ENCODE measurements around the gene ADORA2B. TPM values are rescaled to one million over a fixed set of nuclear protein-coding genes. Genes with fewer than 3 reads are reported as not detected.

ADORA2B gene
- total RNA-seq, 1 experiment from 2014 or later = 1.5 TPM

DNA sequence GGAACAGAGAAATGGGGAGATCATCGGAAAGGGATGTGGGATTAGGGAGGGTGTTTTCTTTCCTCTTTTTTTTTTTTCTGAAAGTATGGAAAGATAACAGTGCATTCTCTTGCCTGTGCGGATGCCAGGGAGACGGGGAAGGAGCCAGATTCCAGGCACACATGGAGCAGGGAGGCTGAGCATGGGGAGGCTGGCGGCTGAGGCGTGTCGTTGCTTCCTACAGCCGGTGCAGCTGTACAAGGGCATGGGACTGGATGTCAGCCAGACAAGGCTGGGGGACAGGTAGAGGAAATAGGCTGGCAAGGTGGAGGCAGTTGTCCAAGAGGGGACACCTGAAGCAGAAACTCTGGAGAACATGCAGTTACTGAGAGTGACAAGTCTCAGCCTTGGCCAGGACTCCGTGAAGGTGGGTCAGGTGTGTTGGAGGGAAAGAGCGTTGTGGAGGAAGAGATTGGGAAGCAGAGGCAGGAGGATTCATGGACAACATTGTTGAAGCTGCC, 16.6 kb upstream of the ADORA2B start:
- Histone ChIP-seq H3K36me3 (ENCODE audit: control insufficient read depth, insufficient read depth, low read length) (no peaks in the 10 kb centered on the region), H3K4me3 (ENCODE audit: low read depth, low read length) (no peak overlapping the region), H3K9me3 (no peaks in the 10 kb centered on the region), H3K27me3 (replicated peaks; ENCODE audit: control insufficient read depth, insufficient read depth, low read length) (no peaks in the 10 kb centered on the region), H3K4me1 (no peaks in the 10 kb centered on the region)
- Mint-ChIP-seq H3K36me3 (ENCODE audit: insufficient read depth, unreplicated experiment) (no peaks in the 10 kb centered on the region), H3K9me3 (ENCODE audit: unreplicated experiment) (no peaks in the 10 kb centered on the region), H3K27me3 (ENCODE audit: insufficient read depth, unreplicated experiment) (peaks cover 2% of the 10 kb centered on the region), H3K4me1 (ENCODE audit: low read depth, unreplicated experiment) (no peaks in the 10 kb centered on the region), H3K4me3 (ENCODE audit: unreplicated experiment) (no peak overlapping the region), H3K27ac (ENCODE audit: unreplicated experiment) (no peak overlapping the region)
- intact Hi-C loops (cut with micrococcal nuclease; ENCODE audit: unreplicated experiment) = no loop called here
- BruUV-seq (replicated peaks) = no TSS peak
- ChIA-PET POLR2A (no interaction called here), CTCF (no interaction called here)
- DNase-seq = no peak
- TF ChIP-seq, protein P1, sequence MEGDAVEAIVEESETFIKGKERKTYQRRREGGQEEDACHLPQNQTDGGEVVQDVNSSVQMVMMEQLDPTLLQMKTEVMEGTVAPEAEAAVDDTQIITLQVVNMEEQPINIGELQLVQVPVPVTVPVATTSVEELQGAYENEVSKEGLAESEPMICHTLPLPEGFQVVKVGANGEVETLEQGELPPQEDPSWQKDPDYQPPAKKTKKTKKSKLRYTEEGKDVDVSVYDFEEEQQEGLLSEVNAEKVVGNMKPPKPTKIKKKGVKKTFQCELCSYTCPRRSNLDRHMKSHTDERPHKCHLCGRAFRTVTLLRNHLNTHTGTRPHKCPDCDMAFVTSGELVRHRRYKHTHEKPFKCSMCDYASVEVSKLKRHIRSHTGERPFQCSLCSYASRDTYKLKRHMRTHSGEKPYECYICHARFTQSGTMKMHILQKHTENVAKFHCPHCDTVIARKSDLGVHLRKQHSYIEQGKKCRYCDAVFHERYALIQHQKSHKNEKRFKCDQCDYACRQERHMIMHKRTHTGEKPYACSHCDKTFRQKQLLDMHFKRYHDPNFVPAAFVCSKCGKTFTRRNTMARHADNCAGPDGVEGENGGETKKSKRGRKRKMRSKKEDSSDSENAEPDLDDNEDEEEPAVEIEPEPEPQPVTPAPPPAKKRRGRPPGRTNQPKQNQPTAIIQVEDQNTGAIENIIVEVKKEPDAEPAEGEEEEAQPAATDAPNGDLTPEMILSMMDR (IDR thresholded peaks at IDR 0.05; ENCODE audit: insufficient read depth in 1 of 2, low read depth in 1 of 2, low read length in 1 of 2, severe bottlenecking in 1 of 2, unreplicated experiment in 1 of 2) = no peak

DNA sequence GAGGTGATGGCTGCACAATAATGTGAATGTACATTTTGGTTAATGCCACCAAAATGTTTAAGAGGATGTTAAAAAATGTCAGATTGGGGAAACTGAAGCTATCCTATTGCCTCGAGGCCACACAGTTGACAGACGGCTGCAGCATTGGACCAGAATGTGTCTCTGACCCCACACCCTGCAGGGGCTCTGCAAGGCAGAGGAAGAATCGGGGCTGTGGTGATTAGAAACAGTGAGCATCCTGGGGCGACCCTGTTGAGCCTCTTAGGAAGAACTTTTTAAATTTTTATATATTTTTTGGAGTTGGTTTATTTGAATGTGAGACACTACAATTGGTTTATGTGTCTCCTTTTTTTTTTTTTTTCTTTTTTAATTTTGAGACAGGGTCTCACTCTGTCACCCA, 15.0 kb upstream of the ADORA2B start:
- H3K4me1 Mint-ChIP-seq (ENCODE audit: low read depth, unreplicated experiment) = no peaks in the 10 kb centered on the region
- Histone ChIP-seq H3K36me3 (ENCODE audit: control insufficient read depth, insufficient read depth, low read length) (no peaks in the 10 kb centered on the region), H3K4me1 (no peaks in the 10 kb centered on the region), H3K27me3 (replicated peaks; ENCODE audit: control insufficient read depth, insufficient read depth, low read length) (no peaks in the 10 kb centered on the region), H3K4me3 (ENCODE audit: low read depth, low read length) (no peak overlapping the region), H3K9me3 (no peaks in the 10 kb centered on the region)
- no peaks in the 10 kb centered on the region for H3K9me3 Mint-ChIP-seq (ENCODE audit: unreplicated experiment)
- H3K27me3 Mint-ChIP-seq (ENCODE audit: insufficient read depth, unreplicated experiment) = peaks cover 2% of the 10 kb centered on the region
- intact Hi-C loops (cut with micrococcal nuclease; ENCODE audit: unreplicated experiment) = no loop called here
- no TSS peak for BruUV-seq (replicated peaks)
- TF ChIP-seq, protein P1 (IDR thresholded peaks at IDR 0.05; ENCODE audit: insufficient read depth in 1 of 2, low read depth in 1 of 2, low read length in 1 of 2, severe bottlenecking in 1 of 2, unreplicated experiment in 1 of 2) = no peak
- no peak overlapping the region for H3K27ac Mint-ChIP-seq (ENCODE audit: unreplicated experiment)
- no peaks in the 10 kb centered on the region for H3K36me3 Mint-ChIP-seq (ENCODE audit: insufficient read depth, unreplicated experiment)
- POLR2A ChIA-PET = no interaction called here
- no peak overlapping the region for H3K4me3 Mint-ChIP-seq (ENCODE audit: unreplicated experiment)
- no peak for DNase-seq
- CTCF ChIA-PET = no interaction called here

DNA sequence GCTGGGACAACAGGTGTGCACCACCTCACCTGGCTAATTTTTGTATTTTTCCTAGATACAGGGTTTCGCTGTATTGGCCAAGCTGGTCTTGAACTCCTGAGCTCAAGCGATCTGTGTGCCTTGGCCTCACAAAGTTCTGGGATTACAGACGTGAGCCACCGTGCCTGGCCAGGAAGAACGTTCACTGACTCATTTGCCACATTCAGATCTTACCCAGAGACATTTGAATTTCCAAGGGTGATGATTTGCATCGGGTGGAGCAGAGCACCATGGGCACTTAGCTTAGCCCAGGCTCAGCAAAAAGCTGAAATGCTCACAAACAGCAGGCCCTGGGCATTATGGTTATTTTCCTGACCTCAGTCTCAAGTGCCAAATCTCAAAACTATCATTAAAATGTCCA, 14.5 kb upstream of the ADORA2B start:
- POLR2A ChIA-PET = no interaction called here
- H3K27me3 ChIP-seq (replicated peaks; ENCODE audit: control insufficient read depth, insufficient read depth, low read length) = no peaks in the 10 kb centered on the region

More for the DNA sequence above, 14.5 kb upstream of the ADORA2B start:
- no peak for DNase-seq
- Histone ChIP-seq H3K9me3 (no peaks in the 10 kb centered on the region), H3K4me3 (ENCODE audit: low read depth, low read length) (no peak overlapping the region), H3K4me1 (no peaks in the 10 kb centered on the region), H3K36me3 (ENCODE audit: control insufficient read depth, insufficient read depth, low read length) (no peaks in the 10 kb centered on the region)
- intact Hi-C loops (cut with micrococcal nuclease; ENCODE audit: unreplicated experiment) = no loop called here
- H3K4me3 Mint-ChIP-seq (ENCODE audit: unreplicated experiment) = no peak overlapping the region
- no TSS peak for BruUV-seq (replicated peaks)
- no peak overlapping the region for H3K27ac Mint-ChIP-seq (ENCODE audit: unreplicated experiment)
- TF ChIP-seq, protein P1 (IDR thresholded peaks at IDR 0.05; ENCODE audit: insufficient read depth in 1 of 2, low read depth in 1 of 2, low read length in 1 of 2, severe bottlenecking in 1 of 2, unreplicated experiment in 1 of 2) = no peak
- H3K4me1 Mint-ChIP-seq (ENCODE audit: low read depth, unreplicated experiment) = no peaks in the 10 kb centered on the region
- no peaks in the 10 kb centered on the region for H3K36me3 Mint-ChIP-seq (ENCODE audit: insufficient read depth, unreplicated experiment)
- CTCF ChIA-PET = no interaction called here
- no peaks in the 10 kb centered on the region for H3K9me3 Mint-ChIP-seq (ENCODE audit: unreplicated experiment)
- peaks cover 2% of the 10 kb centered on the region for H3K27me3 Mint-ChIP-seq (ENCODE audit: insufficient read depth, unreplicated experiment)
